ENCODE results near the gene GPR35. TPM values are rescaled to one million over a fixed set of nuclear protein-coding genes. Genes with fewer than 3 reads are reported as not detected.
A peak's percentile ranks its signal among the peaks of the same experiment; 100 is the strongest.

GPR35 gene
- total RNA-seq, 2 experiments from 2014 or later = 19.2 to 19.3 TPM

GRCh38 chr2:240584486-240585031 lies 40.7 kb upstream of the GPR35 start:
- Mint-ChIP-seq H3K4me1 (peaks cover 49% of the 10 kb centered on the region), H3K27ac (peak overlapping the region; percentile 50), H3K4me3 (peak overlapping the region; percentile 94), H3K36me3 (peaks cover 21% of the 10 kb centered on the region), H3K27me3 (no peaks in the 10 kb centered on the region), H3K9me3 (peaks cover 2% of the 10 kb centered on the region)
- ATAC-seq (ENCODE audit: low read depth) (no peak), DNase-seq (no peak)
- POLR2A ChIA-PET = interaction anchor here (2.5 to 10.2 kb wide), 2 partner anchors 18 to 42 kb away, joined by 9 to 178 read pairs; partner anchors contain the start of gene RNPEPL1

GRCh38 chr2:240585101-240585500 lies 40.2 kb upstream of the GPR35 start:
- Mint-ChIP-seq H3K4me1 (peaks cover 44% of the 10 kb centered on the region), H3K27ac (peak overlapping the region; percentile 50), H3K4me3 (peak overlapping the region; percentile 94), H3K27me3 (no peaks in the 10 kb centered on the region), H3K9me3 (peaks cover 2% of the 10 kb centered on the region), H3K36me3 (peaks cover 19% of the 10 kb centered on the region)
- DNase-seq = no peak
- POLR2A ChIA-PET = interaction anchor here (1.5 to 10.2 kb wide), 7 partner anchors 8 to 42 kb away, joined by 4 to 178 read pairs (median 13); partner anchors contain the start of genes GPR35 and RNPEPL1
- ATAC-seq (ENCODE audit: low read depth) = no peak

GRCh38 chr2:240585681-240586197 lies 39.5 kb upstream of the GPR35 start:
- H3K4me1 Mint-ChIP-seq = peaks cover 39% of the 10 kb centered on the region

GRCh38 chr2:240586198-240586918 lies 38.9 kb upstream of the GPR35 start, which contains the start of gene CAPN10:
Gene CAPN10, plus strand, starts transcription at chr2:240586734. Its CDS starts 178 bp downstream, at chr2:240586912.
- peaks cover 39% of the 10 kb centered on the region for H3K4me1 Mint-ChIP-seq

More at GRCh38 chr2:240585681-240586197, 39.5 kb upstream of the GPR35 start:
- Mint-ChIP-seq H3K27ac (peak overlapping the region; percentile 95), H3K9me3 (peaks cover 2% of the 10 kb centered on the region), H3K36me3 (peaks cover 15% of the 10 kb centered on the region), H3K27me3 (no peaks in the 10 kb centered on the region), H3K4me3 (peak overlapping the region; percentile 94)
- POLR2A ChIA-PET = interaction anchor here (0.6 to 10.2 kb wide), 17 partner anchors 9 to 1116 kb away, joined by 3 to 178 read pairs (median 6); partner anchors contain the start of genes ANKMY1, GPR35, ING5 and RNPEPL1
- DNase-seq (no peak), ATAC-seq (ENCODE audit: low read depth) (no peak)

GRCh38 chr2:240586919-240587800 lies 38.1 kb upstream of the GPR35 start:
- DNase-seq (peak; percentile 66), ATAC-seq (ENCODE audit: low read depth) (peak; percentile 41)
- POLR2A ChIA-PET = interaction anchor here (0.7 to 10.2 kb wide), 18 partner anchors 8 to 118 kb away, joined by 3 to 178 read pairs (median 6); partner anchors contain the start of genes GPR35 and RNPEPL1
- Mint-ChIP-seq H3K9me3 (no peaks in the 10 kb centered on the region), H3K36me3 (peaks cover 4% of the 10 kb centered on the region), H3K4me3 (peak overlapping the region; percentile 95), H3K4me1 (peaks cover 38% of the 10 kb centered on the region), H3K27ac (peak overlapping the region; percentile 92), H3K27me3 (no peaks in the 10 kb centered on the region)

More at GRCh38 chr2:240586198-240586918, 38.9 kb upstream of the GPR35 start, which contains the start of gene CAPN10:
- ATAC-seq (ENCODE audit: low read depth) (peak; percentile 89), DNase-seq (peak; percentile 98)
- Mint-ChIP-seq H3K4me3 (peak within 1 kb of the TSS; percentile 95), H3K27me3 (no peaks in the 10 kb centered on the region), H3K27ac (peak within 1 kb of the TSS; percentile 95), H3K9me3 (no peaks in the 10 kb centered on the region), H3K36me3 (peaks cover 10% of the 10 kb centered on the region)
- POLR2A ChIA-PET = interaction anchor here (0.6 to 10.2 kb wide), 21 partner anchors 8 to 1115 kb away, joined by 3 to 178 read pairs (median 5); partner anchors contain the start of genes ANKMY1, GPR35, ING5 and RNPEPL1

GRCh38 chr2:240588006-240588655 lies 37.1 kb upstream of the GPR35 start:
- POLR2A ChIA-PET = interaction anchor here (1.0 to 10.2 kb wide), 6 partner anchors 16 to 37 kb away, joined by 3 to 178 read pairs (median 30); partner anchors contain the start of genes GPR35 and RNPEPL1
- DNase-seq (no peak), ATAC-seq (ENCODE audit: low read depth) (no peak)
- Mint-ChIP-seq H3K36me3 (peaks cover 4% of the 10 kb centered on the region), H3K4me1 (peaks cover 37% of the 10 kb centered on the region), H3K27me3 (no peaks in the 10 kb centered on the region), H3K9me3 (no peaks in the 10 kb centered on the region), H3K4me3 (peak overlapping the region; percentile 95), H3K27ac (peak overlapping the region; percentile 92)

GRCh38 chr2:240588669-240589068 lies 36.6 kb upstream of the GPR35 start:
- Mint-ChIP-seq H3K27me3 (no peaks in the 10 kb centered on the region), H3K4me3 (peak overlapping the region; percentile 95), H3K9me3 (no peaks in the 10 kb centered on the region), H3K27ac (peak overlapping the region; percentile 17), H3K36me3 (peaks cover 4% of the 10 kb centered on the region), H3K4me1 (peaks cover 37% of the 10 kb centered on the region)
- POLR2A ChIA-PET = interaction anchor here (1.0 to 10.2 kb wide), 5 partner anchors 16 to 33 kb away, joined by 3 to 178 read pairs (median 41); partner anchors contain the start of gene RNPEPL1
- ATAC-seq (ENCODE audit: low read depth) (no peak), DNase-seq (no peak)

- Mint-ChIP-seq H3K4me3 (no peak overlapping the region), H3K27me3 (no peaks in the 10 kb centered on the region), H3K9me3 (no peaks in the 10 kb centered on the region), H3K36me3 (peaks cover 4% of the 10 kb centered on the region), H3K27ac (no peak overlapping the region), H3K4me1 (peaks cover 34% of the 10 kb centered on the region)
- POLR2A ChIA-PET = interaction anchor here (1.1 to 10.2 kb wide), 3 partner anchors 23 to 32 kb away, joined by 3 to 178 read pairs (median 41); partner anchors contain the start of gene RNPEPL1
- ATAC-seq (ENCODE audit: low read depth) (no peak), DNase-seq (no peak)
These were observed 35.9 kb upstream of the GPR35 start for GRCh38 chr2:240589375-240589774.

GRCh38 chr2:240589850-240590525 lies 35.3 kb upstream of the GPR35 start:
- Mint-ChIP-seq H3K27me3 (no peaks in the 10 kb centered on the region), H3K4me1 (peaks cover 28% of the 10 kb centered on the region), H3K9me3 (no peaks in the 10 kb centered on the region), H3K4me3 (no peak overlapping the region), H3K36me3 (peaks cover 4% of the 10 kb centered on the region), H3K27ac (no peak overlapping the region)
- POLR2A ChIA-PET = interaction anchor here (1.1 kb wide), 1 partner anchor 31 kb away, joined by 3 read pairs; no protein-coding TSS in a partner anchor
- no peak for DNase-seq
- no peak for ATAC-seq (ENCODE audit: low read depth)

- H3K27ac Mint-ChIP-seq = no peak overlapping the region
- POLR2A ChIA-PET = interaction anchor here (1.5 kb wide), 1 partner anchor 25 kb away, joined by 5 read pairs; no protein-coding TSS in a partner anchor
- ATAC-seq (ENCODE audit: low read depth) = no peak
- no peak overlapping the region for H3K4me3 Mint-ChIP-seq
- peaks cover 22% of the 10 kb centered on the region for H3K4me1 Mint-ChIP-seq
- DNase-seq = no peak
- H3K9me3 Mint-ChIP-seq = no peaks in the 10 kb centered on the region
- peaks cover 4% of the 10 kb centered on the region for H3K36me3 Mint-ChIP-seq
- no peaks in the 10 kb centered on the region for H3K27me3 Mint-ChIP-seq
These were observed 34.6 kb upstream of the GPR35 start for GRCh38 chr2:240590681-240591111.

- no peak for DNase-seq
- no peak for ATAC-seq (ENCODE audit: low read depth)
- H3K27me3 Mint-ChIP-seq = no peaks in the 10 kb centered on the region
- no peak overlapping the region for H3K4me3 Mint-ChIP-seq
- peaks cover 20% of the 10 kb centered on the region for H3K4me1 Mint-ChIP-seq
- H3K36me3 Mint-ChIP-seq = peaks cover 3% of the 10 kb centered on the region
- H3K27ac Mint-ChIP-seq = no peak overlapping the region
- POLR2A ChIA-PET = interaction anchor here (1.5 kb wide), 1 partner anchor 25 kb away, joined by 5 read pairs; no protein-coding TSS in a partner anchor
- no peaks in the 10 kb centered on the region for H3K9me3 Mint-ChIP-seq
These were observed 34.1 kb upstream of the GPR35 start for GRCh38 chr2:240591226-240591625.
